ENCODE results near the gene LSM2.
"Not testable (repeated sequence)": the region's sequence is repeated elsewhere in the genome, so short reads cannot be mapped to it uniquely, and the experiment has no call there.

Gene LSM2

DNA sequence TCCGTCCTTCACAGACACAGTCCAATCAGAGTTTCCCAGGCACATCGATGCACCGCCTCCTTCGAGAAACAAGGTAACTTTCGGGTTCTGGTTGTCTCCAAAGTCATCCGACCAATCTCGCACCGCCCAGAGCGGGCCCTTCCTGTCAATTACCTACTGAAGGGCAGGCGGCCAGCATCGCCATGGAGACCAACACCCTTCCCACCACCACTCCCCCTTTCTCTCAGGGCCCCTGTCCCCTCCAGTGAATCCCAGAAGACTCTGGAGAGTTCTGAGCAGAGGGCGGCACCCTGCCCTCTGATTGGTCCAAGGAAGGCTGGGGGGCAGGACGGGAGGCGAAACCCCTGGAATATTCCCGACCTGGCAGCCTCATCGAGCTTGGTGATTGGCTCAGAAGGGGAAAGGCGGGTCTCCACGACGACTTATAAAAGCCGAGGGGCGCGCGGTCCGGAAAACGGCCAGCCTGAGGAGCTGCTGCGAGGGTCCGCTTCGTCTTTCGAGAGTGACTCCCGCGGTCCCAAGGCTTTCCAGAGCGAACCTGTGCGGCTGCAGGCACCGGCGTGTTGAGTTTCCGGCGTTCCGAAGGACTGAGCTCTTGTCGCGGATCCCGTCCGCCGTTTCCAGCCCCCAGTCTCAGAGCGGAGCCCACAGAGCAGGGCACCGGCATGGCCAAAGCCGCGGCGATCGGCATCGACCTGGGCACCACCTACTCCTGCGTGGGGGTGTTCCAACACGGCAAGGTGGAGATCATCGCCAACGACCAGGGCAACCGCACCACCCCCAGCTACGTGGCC lies 20.7 kb upstream of the LSM2 start, which contains the start of gene HSPA1B:
TSS of gene HSPA1B (plus strand) at position 453 of the 794 bp plus-strand sequence. CDS start at position 666, 213 bp downstream.
- FAIRE-seq, result peak; percentile 92
- DNase-seq (ENCODE audit: low spot score), result peak; percentile 99

DNA sequence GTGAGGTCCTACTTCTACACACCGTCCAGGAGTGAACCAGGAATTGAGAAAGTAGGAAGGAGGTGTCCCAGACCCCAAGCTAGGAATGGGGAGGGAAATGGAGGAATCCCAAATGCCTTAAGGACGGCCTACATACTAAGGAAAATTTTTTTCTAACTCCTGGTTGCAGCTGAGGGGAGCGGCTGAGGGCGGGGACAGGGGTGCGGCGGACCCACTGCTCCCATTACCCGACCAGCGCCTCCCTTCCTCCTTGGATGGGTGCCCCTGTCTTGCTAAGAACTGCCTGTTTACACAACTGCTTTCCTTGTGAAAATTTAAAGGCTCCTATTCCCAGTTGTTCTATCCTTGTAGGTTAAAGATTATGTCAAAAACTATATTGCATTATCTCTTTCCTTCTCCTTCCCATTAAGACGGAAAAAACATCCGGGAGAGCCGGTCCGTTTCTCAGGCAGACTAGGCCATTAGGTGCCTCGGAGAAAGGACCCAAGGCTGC lies 20.1 kb upstream of the LSM2 start:
- no peak for DNase-seq (ENCODE audit: low spot score)
- no peak for FAIRE-seq

DNA sequence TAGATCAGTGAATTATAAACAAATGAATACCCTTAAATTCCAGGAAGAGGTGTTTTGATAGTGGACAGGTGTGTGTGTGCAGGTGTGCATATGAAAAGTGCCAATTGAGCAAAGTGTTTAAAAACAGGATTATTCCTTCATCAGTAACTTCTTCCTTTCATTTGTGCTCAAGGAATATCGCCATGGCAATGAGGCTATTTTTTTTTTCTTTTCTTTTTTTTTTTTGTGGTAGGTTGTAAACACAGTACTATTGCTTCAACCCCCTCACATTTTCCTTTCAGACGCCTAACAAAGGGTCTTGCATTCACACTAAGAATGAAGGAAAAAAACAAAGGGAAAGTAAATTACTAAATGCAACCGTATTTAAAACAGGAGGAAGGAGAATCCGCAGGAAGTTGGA lies 18.8 kb upstream of the LSM2 start:
- DNase-seq (ENCODE audit: low spot score) (no peak), FAIRE-seq (no peak)

DNA sequence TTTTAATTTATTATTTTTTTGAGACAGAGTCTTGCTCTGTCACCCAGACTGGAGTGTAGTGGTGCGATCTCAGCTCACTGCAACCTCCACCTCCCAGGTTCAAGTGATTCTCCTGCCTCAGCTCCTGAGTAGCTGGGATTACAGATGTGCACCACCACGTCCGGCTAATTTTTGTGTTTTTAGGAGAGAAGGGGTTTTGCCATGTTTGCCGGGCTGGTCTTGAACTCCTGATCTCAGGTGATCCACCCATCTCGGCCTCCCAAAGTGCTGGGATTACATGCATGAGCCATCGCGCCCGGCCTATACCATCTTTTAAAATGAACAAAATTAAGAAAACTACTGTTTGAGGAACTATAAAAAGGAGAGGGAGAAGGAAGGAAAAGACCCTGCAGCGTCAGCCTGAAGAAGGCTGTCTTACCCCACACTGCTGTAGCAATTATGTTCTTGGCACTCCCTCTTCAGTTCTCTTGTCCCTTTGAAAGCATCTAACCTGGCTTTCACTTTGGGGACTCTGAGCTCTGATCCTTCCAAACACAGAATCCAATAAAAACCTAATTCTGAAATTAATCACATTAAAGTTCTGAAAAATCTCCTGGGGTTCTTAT lies 16.9 kb upstream of the LSM2 start:
- not testable (repeated sequence) for DNase-seq (ENCODE audit: low spot score); FAIRE-seq

DNA sequence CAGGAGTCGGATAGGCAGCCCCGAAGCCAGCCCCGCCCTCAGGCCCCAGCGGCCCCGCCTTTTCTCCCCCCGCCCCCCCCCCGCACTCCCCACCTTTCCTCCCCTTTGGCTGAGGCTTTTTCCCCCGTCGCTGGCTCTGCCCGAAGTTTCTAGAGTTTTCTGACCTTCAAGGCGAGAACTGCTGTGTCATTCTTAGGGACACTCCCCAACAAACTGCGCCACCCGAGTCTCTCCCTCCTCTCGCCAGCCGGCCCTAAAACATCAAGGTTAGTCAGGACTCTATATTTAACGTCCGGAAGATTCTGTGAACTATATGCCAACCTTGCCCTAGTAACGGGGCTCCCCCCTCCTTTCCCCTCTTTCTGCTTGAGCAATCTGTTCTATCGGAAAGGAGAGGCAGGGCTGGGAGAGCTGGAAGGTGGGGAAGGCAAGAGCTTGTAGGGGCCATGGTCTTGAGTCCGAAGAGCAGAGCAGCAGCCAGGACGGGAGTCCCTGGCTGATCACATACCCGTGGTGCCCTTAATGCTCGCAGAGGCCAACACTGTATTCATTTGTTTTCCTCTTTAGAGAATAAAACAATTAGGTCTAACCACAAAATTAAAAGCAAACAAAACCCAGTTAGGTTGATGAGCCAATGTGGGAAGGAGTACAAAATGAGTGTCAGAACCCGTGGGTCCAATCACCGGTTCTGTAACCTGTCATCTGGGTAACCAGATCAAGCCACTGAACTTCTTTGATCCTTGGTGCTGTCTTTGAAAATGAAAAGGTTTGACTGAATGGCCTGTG lies 15.5 kb upstream of the LSM2 start:
- no peak for FAIRE-seq
- DNase-seq (ENCODE audit: low spot score), result peak; percentile 79

DNA sequence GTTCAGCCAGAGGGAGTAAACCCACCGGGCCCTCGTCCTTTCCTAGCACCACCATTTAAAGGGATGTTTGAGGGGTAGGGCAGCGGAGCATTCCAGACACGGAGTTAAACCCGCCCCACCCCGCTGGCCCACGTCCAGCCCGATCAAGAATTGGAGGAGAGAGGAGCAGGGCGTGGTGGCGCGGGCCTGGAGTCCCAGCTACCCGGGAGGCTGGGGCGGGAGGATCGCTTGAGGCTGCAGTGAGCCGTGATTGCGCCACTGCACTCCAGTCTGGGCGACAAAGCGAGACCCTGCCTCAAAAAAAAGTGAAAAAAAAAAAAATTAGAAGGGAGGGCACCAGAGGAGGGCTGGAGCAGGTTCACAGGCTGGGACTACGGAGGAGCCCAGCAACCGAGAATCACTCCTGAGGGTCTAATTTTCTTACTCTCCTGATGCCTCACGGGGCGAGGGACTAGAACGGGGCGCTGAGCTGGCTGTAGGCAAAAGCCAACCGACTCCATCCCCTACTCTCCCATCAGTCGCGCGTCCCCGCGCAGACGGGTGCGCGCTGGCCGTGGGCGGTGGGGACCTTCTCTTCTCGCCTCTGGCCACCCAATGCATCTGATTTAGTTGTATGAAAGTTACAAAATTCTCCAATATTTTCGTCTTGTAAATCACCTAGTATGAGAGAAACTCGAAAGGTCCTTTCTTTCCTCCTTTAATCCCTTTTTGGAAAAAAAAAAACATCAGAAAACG lies 14.7 kb upstream of the LSM2 start:
- no peak for DNase-seq (ENCODE audit: low spot score)
- FAIRE-seq, result no peak

DNA sequence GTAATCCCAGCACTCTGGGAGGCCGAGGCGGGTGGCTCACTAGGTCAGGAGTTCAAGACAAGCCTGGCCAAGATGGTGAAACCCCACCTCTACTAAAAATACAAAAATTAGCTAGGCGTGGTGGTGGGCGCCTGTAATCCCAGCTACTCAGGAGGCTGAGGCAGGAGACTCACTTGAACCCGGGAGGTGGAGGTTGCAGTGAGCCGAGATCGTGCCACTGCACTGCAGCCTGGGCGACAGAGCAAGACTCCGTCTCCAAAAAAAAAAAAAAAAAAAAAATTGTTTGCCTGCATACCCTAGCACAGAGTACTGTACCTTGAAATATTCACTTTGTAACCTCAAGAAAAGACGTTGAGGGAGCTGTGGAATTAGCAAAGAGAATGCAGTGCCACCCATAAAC lies 13.6 kb upstream of the LSM2 start:
- not testable (repeated sequence) for FAIRE-seq; DNase-seq (ENCODE audit: low spot score)

DNA sequence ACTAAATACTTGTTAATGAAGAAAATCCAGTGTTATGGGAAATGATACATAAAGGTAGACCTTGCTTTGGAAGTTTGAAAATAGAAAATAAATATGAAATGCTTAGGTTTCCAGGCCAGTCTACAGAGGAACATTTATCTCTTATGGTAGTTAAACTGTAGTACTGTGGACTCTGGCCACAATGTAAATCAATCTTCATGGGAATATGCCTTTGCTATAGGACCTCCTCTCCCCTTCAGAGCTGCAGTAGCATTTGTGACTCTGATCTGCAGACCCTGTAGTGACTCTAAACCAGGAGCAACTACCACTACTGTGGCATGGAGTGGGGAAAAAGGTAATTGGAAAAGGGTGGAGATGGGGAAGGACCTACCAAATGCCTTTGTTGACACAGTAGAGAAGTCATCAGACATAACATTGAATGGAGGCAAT lies 13.1 kb upstream of the LSM2 start:
- DNase-seq (ENCODE audit: low spot score) (no peak), FAIRE-seq (no peak)

DNA sequence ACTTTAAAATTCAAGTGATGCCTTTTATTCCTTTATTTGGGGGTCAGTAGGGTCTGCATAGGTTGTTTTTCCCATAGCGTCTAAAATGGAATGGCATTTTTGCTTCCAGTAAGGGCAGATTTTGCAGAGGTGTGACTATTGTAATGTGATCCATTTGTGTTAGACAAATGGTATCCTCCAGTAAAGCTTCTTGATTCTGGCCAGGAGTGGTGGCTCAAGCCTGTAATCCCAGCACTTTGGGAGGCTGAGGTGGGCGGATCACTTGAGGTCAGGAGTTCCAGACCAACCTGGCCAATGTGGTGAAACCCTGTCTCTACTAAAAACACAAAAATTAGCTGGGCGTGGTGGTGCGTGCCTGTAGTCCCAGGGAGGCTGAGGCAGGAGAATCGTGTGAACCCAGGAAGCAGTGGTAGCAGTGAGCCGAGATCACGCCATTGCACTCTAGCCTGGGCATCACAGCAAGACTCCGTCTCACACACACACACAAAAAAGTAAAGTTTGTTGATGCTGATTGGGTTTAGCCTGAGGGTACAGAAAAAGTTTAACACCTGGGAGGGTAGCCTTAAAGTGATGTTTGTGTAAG lies 11.3 kb upstream of the LSM2 start:
- not testable (repeated sequence) for FAIRE-seq; DNase-seq (ENCODE audit: low spot score)

DNA sequence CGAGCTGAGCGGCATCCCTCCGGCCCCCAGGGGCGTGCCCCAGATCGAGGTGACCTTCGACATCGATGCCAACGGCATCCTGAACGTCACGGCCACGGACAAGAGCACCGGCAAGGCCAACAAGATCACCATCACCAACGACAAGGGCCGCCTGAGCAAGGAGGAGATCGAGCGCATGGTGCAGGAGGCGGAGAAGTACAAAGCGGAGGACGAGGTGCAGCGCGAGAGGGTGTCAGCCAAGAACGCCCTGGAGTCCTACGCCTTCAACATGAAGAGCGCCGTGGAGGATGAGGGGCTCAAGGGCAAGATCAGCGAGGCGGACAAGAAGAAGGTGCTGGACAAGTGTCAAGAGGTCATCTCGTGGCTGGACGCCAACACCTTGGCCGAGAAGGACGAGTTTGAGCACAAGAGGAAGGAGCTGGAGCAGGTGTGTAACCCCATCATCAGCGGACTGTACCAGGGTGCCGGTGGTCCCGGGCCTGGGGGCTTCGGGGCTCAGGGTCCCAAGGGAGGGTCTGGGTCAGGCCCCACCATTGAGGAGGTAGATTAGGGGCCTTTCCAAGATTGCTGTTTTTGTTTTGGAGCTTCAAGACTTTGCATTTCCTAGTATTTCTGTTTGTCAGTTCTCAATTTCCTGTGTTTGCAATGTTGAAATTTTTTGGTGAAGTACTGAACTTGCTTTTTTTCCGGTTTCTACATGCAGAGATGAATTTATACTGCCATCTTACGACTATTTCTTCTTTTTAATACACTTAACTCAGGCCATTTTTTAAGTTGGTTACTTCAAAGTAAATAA lies 10.6 kb upstream of the LSM2 start:
- FAIRE-seq; DNase-seq (ENCODE audit: low spot score): not testable (repeated sequence)

DNA sequence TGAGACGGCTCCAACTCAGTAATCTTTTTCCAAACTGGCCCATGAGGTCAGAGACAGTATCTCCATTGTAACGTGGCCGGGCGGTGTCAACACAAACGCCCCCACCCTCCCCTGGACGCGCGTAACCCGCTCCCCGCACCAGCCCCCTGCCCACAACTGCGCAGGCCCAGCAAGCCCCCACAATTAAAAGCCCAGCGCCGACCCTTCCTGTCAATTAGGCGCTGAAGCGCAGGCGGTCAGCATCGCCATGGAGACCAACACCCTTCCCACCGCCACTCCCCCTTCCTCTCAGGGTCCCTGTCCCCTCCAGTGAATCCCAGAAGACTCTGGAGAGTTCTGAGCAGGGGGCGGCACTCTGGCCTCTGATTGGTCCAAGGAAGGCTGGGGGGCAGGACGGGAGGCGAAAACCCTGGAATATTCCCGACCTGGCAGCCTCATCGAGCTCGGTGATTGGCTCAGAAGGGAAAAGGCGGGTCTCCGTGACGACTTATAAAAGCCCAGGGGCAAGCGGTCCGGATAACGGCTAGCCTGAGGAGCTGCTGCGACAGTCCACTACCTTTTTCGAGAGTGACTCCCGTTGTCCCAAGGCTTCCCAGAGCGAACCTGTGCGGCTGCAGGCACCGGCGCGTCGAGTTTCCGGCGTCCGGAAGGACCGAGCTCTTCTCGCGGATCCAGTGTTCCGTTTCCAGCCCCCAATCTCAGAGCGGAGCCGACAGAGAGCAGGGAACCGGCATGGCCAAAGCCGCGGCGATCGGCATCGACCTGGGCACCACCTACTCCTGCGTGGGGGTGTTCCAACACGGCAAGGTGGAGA lies 8.5 kb upstream of the LSM2 start, which contains the start of the genes HSPA1A and HSPA1L:
TSS of gene HSPA1A (plus strand) at position 519 of the 814 bp plus-strand sequence. CDS start at position 733, 214 bp downstream.
TSS of gene HSPA1L (minus strand) at position 259 of the 814 bp plus-strand sequence. CDS start 3,311 bp downstream, outside the sequence.
- FAIRE-seq, result no peak
- DNase-seq (ENCODE audit: low spot score), result peak; percentile 73

DNA sequence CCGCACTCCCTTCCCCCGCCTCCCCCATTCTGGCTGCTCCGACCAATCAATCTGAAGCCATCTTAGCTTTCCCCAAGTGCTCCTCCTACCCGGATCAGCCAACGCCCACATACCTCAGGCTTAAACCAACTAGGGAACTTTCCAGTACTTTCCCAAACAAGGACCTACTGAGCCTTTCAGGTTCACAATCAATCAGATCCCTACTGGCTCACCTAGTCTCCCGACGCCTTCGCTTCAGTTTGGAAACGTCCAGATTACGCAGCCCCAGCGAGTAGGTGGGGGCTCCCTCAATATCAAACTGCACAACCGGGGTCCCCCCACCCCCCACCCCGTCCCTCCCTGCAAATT lies 7.9 kb upstream of the LSM2 start:
- DNase-seq (ENCODE audit: low spot score) (peak; percentile 72), FAIRE-seq (no peak)

DNA sequence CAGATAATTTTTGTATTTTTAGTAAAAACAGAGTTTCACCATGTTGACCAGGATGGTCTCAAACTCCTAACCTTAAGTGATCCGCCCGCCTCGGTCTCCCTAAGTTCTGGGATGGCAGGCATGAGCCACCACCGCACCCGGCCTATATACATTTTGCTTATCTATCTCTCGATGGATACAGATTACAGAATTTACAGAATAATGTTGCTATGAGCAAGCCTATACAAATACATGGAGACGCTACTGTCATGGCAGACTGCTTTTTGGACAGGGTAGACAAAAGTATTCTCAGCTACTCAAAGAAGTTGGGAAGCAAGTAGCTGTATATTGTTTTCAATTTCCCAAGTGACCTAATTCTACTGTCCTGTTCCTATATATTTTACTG lies 6.7 kb upstream of the LSM2 start:
- no peak for FAIRE-seq

DNA sequence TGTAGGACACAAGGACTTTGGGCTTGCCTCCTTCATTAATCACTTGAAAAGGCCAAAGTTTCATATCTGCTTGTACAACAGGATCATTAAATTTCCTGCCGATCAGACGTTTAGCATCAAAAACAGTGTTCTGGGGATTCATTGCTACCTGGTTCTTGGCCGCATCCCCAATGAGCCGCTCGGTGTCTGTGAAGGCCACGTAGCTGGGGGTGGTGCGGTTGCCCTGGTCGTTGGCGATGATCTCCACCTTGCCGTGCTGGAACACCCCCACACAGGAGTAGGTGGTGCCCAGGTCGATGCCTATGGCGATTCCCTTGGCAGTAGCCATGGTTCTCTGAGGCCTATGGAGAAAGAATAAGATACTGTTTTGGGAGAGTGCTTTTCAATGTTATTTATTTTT lies 4.9 kb upstream of the LSM2 start:
- DNase-seq (ENCODE audit: low spot score) (no peak), FAIRE-seq (no peak)

More for the DNA sequence above, 6.7 kb upstream of the LSM2 start:
- DNase-seq (ENCODE audit: low spot score), result no peak

DNA sequence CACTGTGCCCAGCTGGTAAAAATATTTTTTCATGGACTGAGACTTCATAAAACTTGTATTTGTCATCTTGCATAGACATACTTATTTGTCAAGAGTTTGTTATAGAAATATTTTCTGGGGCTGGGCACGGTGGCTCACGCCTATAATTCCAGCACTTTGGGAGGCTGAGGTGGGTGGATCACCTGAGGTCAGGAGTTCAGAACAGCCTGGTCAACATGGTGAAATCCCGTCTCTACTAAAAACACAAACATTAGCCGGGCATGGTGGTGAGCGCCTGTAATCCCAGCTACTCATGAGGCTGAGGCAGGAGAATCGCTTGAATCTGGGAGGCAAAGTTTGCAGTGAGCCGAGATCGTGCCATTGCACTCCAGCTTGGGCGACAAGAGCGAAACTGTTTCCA lies 1.8 kb upstream of the LSM2 start:
- not testable (repeated sequence) for FAIRE-seq; DNase-seq (ENCODE audit: low spot score)

DNA sequence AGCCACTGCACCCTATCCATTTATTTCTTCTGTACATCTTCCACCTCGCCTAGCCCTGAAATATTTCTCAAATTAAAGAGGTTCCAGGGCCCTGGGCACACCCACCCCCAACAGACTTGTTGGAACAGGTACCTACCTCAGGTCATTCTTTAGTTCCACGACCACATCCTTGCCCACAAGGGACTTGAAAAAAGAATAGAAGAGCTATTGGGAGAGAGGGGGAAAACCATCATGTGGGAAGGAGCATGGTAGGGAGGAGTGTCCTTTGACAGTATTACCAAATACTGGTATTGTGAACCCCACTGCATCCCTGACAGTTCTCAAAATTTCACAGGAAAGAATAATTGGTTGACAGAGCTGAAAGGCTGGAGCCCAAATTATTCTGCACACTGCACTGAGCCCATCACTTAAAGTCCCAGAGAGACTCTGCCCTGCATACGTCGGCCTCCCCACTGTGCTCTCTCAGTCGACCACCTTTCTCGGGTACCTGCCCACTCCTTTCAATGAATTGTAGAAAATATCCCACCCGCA lies 762 bp downstream of the LSM2 start:
- no peak for FAIRE-seq
- DNase-seq (ENCODE audit: low spot score), result no peak

DNA sequence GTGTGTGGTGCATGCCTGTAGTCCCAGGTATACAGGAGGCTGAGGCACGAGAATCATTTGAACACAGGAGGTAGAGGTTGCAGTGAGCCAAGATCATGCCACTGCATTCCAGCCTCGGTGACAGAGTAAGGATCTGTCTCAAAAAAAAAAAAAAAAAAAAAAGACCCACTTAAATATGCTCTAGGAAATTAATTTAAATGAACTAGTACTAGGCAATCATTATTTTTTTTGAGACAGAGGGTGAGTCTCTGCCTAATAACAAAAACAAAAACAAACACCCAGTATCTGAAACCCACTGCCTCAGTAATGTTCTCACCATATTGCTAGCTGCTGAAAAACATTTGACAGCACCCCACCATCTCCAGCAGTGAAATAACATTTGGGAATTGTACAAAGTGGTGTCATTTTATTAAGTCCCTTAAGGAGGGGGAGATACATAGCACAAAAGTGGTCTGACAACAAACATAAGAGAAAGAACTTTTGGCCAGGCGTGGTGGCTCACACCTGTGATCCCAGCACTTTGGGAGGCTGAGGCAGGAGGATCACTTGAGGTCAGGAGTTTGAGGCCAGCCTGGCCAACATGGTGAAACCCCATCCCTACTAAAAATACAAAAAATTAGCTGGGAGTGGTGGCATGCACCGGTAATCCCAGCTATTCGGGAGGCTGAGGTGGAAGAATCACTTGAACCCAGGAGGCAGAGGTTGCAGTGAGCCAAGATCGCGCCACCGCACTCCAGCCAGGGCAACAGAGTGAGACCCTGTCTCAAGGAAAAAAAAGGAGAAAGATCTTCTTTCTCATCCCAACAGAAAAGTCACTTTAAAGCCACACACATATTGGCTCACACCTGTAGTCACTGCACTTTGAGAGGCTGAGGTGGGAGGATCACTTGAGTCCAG lies 5.5 kb downstream of the LSM2 start:
- FAIRE-seq; DNase-seq (ENCODE audit: low spot score): not testable (repeated sequence)

DNA sequence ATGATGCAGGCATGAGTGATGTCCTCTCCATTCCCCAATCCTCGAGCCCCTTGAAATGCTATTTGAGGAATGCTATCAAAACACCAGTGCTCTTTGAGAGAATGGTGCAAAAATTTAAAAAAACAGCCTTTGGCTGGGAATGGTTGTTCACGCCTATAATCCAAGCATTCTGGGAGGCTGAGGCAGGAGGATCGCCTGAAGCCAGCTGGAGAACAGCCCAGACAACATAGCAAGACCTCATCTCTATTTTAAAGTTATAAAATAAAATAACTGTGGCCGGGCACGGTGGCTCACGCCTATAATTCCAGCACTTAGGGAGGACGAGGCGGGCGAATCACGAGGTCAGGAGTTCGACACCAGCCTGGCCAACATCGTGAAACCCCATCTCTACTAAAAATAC lies 7.0 kb downstream of the LSM2 start:
- no peak for DNase-seq (ENCODE audit: low spot score)
- FAIRE-seq, result no peak

Measured in RCC 7860 (cell line).